ENCODE results near the gene MPC2. TPM values are rescaled to one million over a fixed set of nuclear protein-coding genes. Genes with fewer than 3 reads are reported as not detected.
"Not testable (repeated sequence)": the region's sequence is repeated elsewhere in the genome, so short reads cannot be mapped to it uniquely, and the experiment has no call there.

Gene MPC2
- total and polyA plus RNA-seq, 12 donors: 50.0 to 186 (median 111) TPM

GRCh38 chr1:167878372-167879160 is 58.3 kb downstream of the MPC2 start:
- intact Hi-C loops (cut with DNase I): no loop called here
- TF ChIP-seq CTCF (IDR thresholded peaks at IDR 0.05) (no peak), POLR2A (IDR thresholded peaks at IDR 0.05) (no peak)
- Histone ChIP-seq H3K27me3 (no peaks in the 10 kb centered on the region), H3K4me1 (replicated peaks in 1 of 2) (peaks cover 5% of the 10 kb centered on the region in 2 donors), H3K9me3 (replicated peaks in 1 of 3) (no peaks in the 10 kb centered on the region), H3K36me3 (replicated peaks in 1 of 2) (no peaks in the 10 kb centered on the region), H3K4me3 (no peak overlapping the region), H3K27ac (no peak overlapping the region)
- no peak for DNase-seq
- 95 to 98% (median 96%) methylated on average over 7 of the region's 7 CpGs for WGBS, 4 donors

GRCh38 chr1:167876597-167877175 is 60.2 kb downstream of the MPC2 start:
- 89 to 95% (median 94%) methylated on average over 3 of the region's 3 CpGs for WGBS, 4 donors
- intact Hi-C loops (cut with DNase I): no loop called here
- H3K27ac ChIP-seq: no peak overlapping the region

GRCh38 chr1:167871331-167871730 is 65.5 kb downstream of the MPC2 start:
- Histone ChIP-seq H3K9me3 (replicated peaks in 1 of 3) (no peaks in the 10 kb centered on the region), H3K4me3 (no peak overlapping the region), H3K4me1 (replicated peaks in 1 of 2) (no peaks in the 10 kb centered on the region), H3K27ac (no peak overlapping the region), H3K27me3 (no peaks in the 10 kb centered on the region), H3K36me3 (replicated peaks in 1 of 2) (no peaks in the 10 kb centered on the region)
- intact Hi-C loops (cut with DNase I): no loop called here
- TF ChIP-seq CTCF (IDR thresholded peaks at IDR 0.05): no peak
- no peak for TF ChIP-seq POLR2A (IDR thresholded peaks at IDR 0.05)
- no peak for DNase-seq

More at GRCh38 chr1:167876597-167877175, 60.2 kb downstream of the MPC2 start:
- H3K27me3 ChIP-seq: no peaks in the 10 kb centered on the region
- H3K4me1 ChIP-seq (replicated peaks in 1 of 2): peaks cover 5% of the 10 kb centered on the region in 2 donors
- no peaks in the 10 kb centered on the region for H3K36me3 ChIP-seq (replicated peaks in 1 of 2)
- H3K9me3 ChIP-seq (replicated peaks in 1 of 3): no peaks in the 10 kb centered on the region
- TF ChIP-seq CTCF (IDR thresholded peaks at IDR 0.05) (no peak), POLR2A (IDR thresholded peaks at IDR 0.05) (no peak)
- no peak overlapping the region for H3K4me3 ChIP-seq
- DNase-seq: no peak

GRCh38 chr1:167869157-167870001 is 67.5 kb downstream of the MPC2 start:
- H3K27ac ChIP-seq; intact Hi-C loops (cut with DNase I); H3K27me3 ChIP-seq; H3K9me3 ChIP-seq (replicated peaks in 1 of 3); H3K4me3 ChIP-seq; DNase-seq; H3K36me3 ChIP-seq (replicated peaks in 1 of 2); H3K4me1 ChIP-seq (replicated peaks in 1 of 2): not testable (repeated sequence)
- WGBS, 4 donors: 71 to 80% (median 79%) methylated on average over 16 of the region's 16 CpGs

GRCh38 chr1:167866739-167867414 is 70.0 kb downstream of the MPC2 start:
- WGBS, 4 donors: 86 to 95% (median 91%) methylated on average over 1 to 8 of the region's 8 CpGs

More at GRCh38 chr1:167866739-167867414, 70.0 kb downstream of the MPC2 start:
- H3K27ac ChIP-seq; intact Hi-C loops (cut with DNase I); H3K9me3 ChIP-seq (replicated peaks in 1 of 3); H3K36me3 ChIP-seq (replicated peaks in 1 of 2); H3K27me3 ChIP-seq; H3K4me3 ChIP-seq; H3K4me1 ChIP-seq (replicated peaks in 1 of 2); DNase-seq: not testable (repeated sequence)
